SH-SY5Y (cell line): ENCODE measurements around the gene HK2.

ENCODE experiments used
- GATA2 ChIP-seq: IDR thresholded peaks from 2 replicates; pipeline ENCODE4 v1.6.1; 2011; ENCODE audit warnings: mild to moderate bottlenecking, low read depth, low read length
- GATA3 ChIP-seq: IDR thresholded peaks from 2 replicates; pipeline ENCODE4 v1.6.1; 2011; ENCODE audit warnings: low read depth, mild to moderate bottlenecking, low read length, moderate library complexity

Gene HK2

DNA sequence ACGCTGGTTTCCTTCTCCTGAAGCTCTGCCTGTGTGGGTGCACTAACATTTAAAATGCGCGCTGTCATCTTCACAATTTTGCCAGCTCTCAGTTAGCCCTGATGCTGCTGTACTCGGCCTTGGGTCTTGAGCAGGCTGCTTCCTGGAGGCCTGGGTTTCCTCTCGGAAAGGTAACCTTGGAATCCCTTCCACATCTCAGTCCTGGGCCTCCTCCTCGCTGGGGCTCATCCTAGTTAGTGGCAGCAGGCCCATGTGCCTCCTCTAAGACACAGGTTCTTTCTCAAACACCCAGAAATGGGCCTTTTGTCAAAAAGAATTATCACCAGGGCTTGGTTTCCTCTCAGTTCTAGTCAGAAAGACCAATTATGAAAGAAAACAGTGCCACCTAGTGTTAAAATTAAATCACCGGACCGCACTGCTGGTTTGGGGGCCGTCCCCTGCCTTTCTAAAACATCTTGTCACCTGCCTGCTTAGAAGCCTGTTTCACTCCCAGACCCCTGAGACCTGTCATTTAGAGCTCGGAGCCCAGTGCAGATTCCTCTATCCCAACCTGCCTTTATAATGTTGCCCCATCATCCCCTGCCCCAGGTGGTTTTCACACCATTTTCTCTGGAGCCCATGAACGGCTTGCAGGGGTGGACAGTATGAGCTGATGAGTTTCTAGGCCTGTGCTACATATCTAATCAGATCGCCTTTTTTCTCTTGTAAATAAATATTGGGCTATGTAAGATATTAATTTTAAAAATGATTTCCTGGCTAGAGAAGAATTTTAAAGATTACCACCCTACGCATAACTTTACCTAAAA lies 42.4 kb downstream of the HK2 start:
- TF ChIP-seq GATA3 (no peak), GATA2 (no peak)

DNA sequence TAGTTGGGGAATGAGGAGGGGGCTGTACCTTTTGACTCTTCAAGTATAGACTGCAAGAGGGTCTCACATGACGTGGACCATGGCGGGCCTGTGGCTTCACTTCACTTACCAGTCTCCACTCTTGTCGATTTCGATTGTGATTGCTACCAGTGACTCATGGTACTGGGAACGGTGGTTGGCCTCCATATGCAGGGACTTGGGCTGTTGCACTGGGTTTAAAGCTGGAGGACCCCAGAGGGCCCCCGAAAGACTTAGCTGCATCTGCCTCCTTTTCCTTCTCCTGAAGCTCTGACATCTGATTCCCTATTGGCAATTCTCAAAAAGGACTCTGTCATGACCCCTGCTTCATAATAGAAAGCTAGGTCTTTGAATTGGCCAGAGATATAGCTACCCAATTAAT lies 43.4 kb downstream of the HK2 start:
- TF ChIP-seq GATA2 (no peak), GATA3 (no peak)

DNA sequence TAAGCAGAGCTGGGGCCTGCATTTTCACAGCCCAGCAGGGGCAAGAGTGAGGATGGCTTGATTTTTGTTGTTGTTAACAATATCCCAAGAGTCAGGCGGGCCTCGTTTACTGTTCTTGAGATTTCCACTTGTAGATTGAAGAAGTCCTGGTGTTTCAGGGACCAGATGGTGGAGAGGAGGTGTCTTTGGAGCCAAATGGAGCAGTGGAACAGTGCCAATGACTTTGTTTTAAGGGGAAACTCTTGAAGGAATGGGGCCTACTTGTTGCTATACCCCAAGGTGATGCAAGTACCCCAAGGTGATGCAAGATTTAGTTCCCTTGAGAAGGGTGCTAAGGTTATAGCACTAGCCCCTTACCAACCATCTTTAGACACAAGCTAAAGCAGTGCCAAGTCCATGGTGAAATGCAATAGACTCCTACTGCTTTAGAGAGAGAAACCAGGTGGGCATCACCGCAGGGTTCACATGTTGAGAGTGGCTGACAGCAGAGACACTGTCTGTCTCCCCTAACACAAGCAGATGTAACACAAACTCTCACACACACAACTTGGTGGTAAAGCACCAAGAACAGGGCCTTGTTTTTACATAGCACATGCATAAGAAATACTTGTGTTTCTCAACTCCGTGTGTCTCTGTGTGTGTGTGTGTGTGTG lies 44.0 kb downstream of the HK2 start:
- TF ChIP-seq GATA2 (no peak), GATA3 (no peak)

DNA sequence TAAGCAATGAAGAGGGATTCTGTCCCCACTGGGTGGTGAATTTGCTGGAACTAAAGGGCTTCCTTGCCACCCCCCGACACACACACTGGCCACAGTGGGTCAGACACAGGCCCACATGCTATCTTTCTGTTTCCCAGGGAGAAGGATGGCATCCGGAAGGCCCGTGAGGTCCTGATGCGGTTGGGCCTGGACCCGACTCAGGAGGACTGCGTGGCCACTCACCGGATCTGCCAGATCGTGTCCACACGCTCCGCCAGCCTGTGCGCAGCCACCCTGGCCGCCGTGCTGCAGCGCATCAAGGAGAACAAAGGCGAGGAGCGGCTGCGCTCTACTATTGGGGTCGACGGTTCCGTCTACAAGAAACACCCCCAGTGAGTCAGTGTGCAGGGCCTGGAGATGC lies 44.6 kb downstream of the HK2 start:
- no peak for TF ChIP-seq GATA2
- TF ChIP-seq GATA3: no peak

DNA sequence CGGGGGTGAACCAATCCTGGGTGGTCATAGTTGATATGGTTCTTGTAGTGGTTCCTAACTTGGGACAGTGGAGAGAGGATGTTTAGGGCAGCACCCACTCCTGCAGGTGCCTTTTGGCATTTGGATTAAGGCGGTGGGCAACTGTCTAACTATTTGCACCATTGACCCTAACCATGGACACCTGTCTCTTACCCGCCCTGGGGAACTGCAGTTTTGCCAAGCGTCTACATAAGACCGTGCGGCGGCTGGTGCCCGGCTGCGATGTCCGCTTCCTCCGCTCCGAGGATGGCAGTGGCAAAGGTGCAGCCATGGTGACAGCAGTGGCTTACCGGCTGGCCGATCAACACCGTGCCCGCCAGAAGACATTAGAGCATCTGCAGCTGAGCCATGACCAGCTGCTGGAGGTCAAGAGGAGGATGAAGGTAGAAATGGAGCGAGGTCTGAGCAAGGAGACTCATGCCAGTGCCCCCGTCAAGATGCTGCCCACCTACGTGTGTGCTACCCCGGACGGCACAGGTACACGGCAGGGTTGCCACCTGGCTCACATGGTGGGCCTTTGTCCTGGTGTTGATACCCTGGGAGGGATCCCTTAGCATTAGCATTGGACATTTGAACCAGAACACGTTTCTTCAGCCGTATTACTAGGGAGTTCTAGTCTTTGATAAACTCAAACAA lies 46.3 kb downstream of the HK2 start:
- TF ChIP-seq GATA3 (no peak), GATA2 (no peak)

DNA sequence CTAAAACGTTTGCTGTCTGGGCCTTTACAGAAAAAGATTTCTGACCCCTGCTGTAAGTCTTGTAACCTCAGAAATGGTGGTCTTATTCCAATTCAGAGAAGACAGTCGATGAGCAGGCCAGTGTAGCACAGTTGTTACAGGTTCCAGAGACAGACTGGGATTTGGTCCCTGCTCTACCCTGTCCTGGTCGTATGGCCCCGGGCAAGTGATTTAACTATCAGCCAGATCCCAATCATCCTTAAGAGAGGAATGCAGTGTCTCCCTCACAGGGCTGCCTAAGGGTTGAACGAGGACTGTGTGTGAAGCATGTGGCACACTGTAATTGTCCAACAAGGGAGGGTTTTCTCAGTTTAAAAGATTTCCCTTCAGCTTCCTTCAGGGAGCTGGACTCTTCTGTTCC lies 47.2 kb downstream of the HK2 start:
- TF ChIP-seq GATA3 (no peak), GATA2 (no peak)

DNA sequence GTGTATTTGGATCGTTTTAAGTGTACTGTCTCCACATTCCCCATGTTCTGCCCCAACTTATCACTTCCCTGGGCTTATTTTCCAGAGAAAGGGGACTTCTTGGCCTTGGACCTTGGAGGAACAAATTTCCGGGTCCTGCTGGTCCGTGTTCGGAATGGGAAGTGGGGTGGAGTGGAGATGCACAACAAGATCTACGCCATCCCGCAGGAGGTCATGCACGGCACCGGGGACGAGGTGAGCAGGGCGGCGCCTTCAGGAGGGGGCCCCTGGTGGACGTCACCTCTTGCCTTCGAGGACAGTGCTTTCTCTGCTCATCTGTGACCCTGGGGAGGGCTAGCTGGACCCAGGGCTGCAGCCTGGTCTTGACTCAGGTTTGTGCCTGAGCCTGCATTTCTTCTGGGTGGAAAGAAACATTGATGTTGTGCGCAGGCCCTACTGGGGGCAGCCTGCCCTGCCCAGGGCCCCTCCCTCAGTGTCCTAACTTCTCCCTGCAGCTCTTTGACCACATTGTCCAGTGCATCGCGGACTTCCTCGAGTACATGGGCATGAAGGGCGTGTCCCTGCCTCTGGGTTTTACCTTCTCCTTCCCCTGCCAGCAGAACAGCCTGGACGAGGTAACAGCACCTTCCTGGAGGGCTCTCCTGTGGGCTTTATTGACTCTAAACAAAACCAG lies 47.8 kb downstream of the HK2 start:
- TF ChIP-seq GATA2: no peak
- TF ChIP-seq GATA3: no peak

DNA sequence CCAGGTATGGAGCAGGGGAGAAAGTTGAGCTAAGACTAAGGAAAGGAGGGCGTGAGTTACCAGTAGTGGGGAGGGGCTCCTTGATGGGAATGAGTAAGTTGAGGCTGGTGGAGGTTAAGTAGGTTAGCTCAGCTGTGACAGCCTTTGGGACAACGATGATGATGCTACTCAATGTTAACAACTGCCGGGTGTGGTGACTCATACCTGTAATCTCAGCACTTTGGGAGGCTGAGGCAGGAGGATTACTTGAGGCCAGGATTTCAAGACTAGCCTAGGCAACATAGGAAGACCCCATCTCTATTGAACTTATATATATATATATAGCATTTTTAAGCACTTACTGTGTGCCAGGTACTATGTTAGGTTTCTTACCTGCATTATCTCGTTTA lies 48.4 kb downstream of the HK2 start:
- TF ChIP-seq GATA2: no peak
- TF ChIP-seq GATA3: no peak

DNA sequence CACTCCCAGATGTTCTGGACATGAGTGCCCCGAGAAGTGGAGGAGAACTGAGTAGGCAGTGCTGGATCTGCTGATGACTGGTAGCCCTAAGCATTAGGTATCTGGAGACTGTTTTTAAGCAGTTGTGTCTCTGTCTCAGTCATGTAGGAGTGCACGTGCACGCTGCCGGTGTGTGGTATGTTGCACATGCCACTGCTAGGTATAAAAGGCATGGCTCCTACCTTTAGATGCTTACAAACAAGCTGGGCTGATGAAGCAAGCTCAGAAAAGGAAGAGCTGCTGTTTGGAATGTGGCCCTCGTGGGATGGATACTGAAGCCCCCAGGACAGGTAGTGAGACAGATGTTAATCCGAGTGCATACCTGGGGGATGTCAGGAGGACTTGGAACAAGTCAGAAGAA lies 49.1 kb downstream of the HK2 start:
- TF ChIP-seq GATA3 (no peak), GATA2 (no peak)

DNA sequence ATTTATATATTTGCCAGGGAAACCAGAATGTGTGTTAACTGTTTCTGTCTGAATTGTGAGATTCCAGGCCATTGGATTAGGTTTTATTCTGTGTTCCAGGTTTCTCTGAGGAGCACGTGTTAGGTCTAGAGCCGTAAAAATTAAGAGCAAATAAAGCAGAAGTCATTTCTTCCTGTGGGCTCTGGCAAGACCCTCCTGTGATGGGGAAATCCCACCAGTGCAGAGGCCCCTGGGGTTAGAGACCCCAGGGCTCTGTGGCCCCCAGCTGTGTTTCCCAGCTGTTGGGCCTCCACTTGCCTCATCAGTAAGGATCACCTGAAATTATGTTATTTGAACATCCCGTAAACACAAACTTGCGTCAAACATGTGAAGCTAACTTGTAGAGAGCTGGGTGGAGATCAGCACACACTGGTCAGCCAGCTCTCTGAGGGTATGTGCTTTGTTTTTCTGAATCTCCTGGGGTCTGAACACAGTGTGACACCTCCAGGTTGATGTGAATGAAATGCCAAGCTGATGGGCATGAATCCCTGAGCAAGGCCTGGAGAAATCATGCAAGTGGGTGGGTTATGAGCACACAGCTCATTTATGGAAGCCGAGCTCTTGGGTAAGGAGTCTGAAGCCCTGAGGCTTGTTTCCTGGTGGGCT lies 50.3 kb downstream of the HK2 start:
- no peak for TF ChIP-seq GATA2

DNA sequence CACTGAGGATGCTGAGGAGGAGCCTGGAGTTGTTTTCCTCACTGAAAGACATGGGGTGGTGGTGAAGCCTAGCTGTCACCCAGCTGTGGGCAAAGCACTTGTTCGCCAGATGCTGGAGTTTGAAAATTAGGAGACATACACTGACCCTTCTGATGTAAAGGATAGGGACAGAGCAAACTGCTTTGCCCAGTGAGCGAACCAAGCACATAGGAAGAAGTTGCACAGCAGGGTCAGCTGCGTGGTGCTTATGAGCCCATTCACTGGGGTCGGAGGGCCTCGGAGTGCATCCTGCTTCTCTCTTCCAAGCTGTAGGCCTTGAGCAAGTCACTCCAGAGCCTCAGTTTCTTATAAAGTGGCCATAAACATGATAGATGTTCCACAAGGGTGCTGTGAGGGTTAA lies 50.9 kb downstream of the HK2 start:
- TF ChIP-seq GATA3: no peak
- TF ChIP-seq GATA2: no peak

DNA sequence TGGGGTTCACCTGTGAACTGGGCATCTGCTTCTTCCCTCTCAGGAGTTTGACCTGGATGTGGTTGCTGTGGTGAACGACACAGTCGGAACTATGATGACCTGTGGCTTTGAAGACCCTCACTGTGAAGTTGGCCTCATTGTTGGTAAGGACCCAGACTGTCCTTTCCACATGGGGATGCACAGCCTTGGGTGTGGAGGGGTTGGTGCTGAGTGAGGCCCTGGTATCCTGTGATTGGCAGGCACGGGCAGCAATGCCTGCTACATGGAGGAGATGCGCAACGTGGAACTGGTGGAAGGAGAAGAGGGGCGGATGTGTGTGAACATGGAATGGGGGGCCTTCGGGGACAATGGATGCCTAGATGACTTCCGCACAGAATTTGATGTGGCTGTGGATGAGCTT lies 52.3 kb downstream of the HK2 start:
- TF ChIP-seq GATA3 (no peak), GATA2 (no peak)

DNA sequence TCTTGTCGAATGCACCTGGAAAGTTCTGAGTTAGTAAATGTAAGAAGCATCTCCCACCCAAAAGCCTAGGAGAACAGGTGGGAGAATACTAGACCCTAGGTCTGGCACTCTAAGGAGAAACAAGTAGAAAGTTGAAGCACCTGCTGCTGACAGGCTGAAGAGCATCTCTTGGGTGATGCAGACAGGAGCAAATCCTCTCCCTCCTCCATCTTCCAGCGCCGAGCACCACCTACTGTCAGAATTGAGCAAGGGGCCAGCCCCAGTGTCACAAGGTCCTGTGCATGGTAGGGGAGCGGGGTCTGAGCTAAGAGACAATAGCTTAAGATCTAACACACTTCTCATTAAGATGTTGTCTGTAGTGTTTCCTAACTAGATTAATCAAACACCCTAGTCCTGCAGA lies 52.9 kb downstream of the HK2 start:
- TF ChIP-seq GATA2: no peak
- TF ChIP-seq GATA3: no peak

DNA sequence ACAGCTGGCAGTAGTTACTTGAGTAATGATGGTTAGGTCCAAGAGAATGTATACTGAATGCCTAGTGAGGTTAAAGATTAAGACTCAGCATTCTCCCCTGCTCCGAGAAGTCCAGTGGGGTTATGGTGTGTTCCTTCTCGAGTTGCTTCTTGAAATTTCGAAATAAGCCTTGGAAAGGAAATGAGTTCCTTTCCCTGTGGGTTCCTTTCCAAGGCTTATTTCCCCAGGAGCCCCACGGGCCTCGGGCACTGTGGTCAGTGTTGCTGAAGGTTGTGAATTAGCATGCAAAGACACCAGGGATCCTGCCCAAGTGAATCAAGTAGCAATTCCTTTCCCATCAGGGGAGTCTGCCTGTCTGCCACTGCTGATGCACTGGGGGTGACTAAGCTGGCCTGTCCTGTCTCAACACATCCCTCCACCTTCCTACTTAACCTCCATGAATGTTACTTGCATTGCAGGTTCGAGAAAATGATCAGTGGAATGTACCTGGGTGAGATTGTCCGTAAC lies 53.6 kb downstream of the HK2 start:
- no peak for TF ChIP-seq GATA3
- TF ChIP-seq GATA2: no peak
